Endothelial cell of umbilical vein (primary cell): ENCODE measurements around the gene ISY1. TPM values are rescaled to one million over a fixed set of nuclear protein-coding genes. Genes with fewer than 3 reads are reported as not detected.
"Not testable (repeated sequence)": the region's sequence is repeated elsewhere in the genome, so short reads cannot be mapped to it uniquely, and the experiment has no call there.

ENCODE experiments used
- BruUV-seq: library from RNA; stranded (reverse); fragments of 400-500 nt; replicated peaks from 2 replicates; lab custom pipeline; 2021; lab: Mats Ljungman, UMichigan
- CTCF ChIA-PET: fragments of 300-600, 350-600 bp; sonication (Branson Sonifier 250); formaldehyde crosslinking; loops from one replicate; lab custom pipeline; 2021; ENCODE audit warnings: antibody characterized with exemption, inconsistent platforms; lab: Charles Lee
- POLR2A ChIA-PET: fragments of 300-600, 350-600 bp; sonication (Branson Sonifier 250); formaldehyde crosslinking; loops from one replicate; lab custom pipeline; 2021; ENCODE audit warnings: antibody characterized with exemption, inconsistent platforms; lab: Charles Lee
- DNase-seq: peaks from one replicate; pipeline ENCODE4 v3.0.0-alpha.2; 2011; ENCODE audit warnings: low read depth, low spot score
- FAIRE-seq: peaks from 2 replicates; lab custom pipeline; 2011; peaks lifted over from hg19 to GRCh38; lab: Jason Lieb, UNC
- H2AFZ ChIP-seq: 2 replicates; pipeline ENCODE4 v1.6.0; 2012; ENCODE audit warnings: low read depth, low read length, control low read depth, inconsistent platforms
- H3K27ac ChIP-seq: 2 replicates; pipeline ENCODE4 v1.5.1; 2011; ENCODE audit warnings: low read depth, mild to moderate bottlenecking, control low read depth, low read length, moderate library complexity; ENCODE audit not compliant: insufficient read depth
- H3K27me3 ChIP-seq, 2 experiments: 2 replicates each; pipeline versions ENCODE4 v1.6.0 to v1.6.1; 2011; ENCODE audit warnings: low read length in 2 of 2, mixed read lengths in 1 of 2; ENCODE audit not compliant: control insufficient read depth in 2 of 2, insufficient read depth in 2 of 2
- H3K36me3 ChIP-seq, 2 experiments: 2 replicates in 1 of 2; 3 replicates in 1 of 2; pipeline ENCODE4 v1.5.1; 2011; ENCODE audit warnings: low read length in 2 of 2, mild to moderate bottlenecking in 1 of 2, moderate library complexity in 1 of 2; ENCODE audit not compliant: control insufficient read depth in 2 of 2, insufficient read depth in 2 of 2; ENCODE audit errors: extremely low read depth in 1 of 2
- H3K4me1 ChIP-seq: 3 replicates; pipeline ENCODE4 v1.5.1; 2011; ENCODE audit warnings: mild to moderate bottlenecking, low read length; ENCODE audit not compliant: control insufficient read depth, insufficient read depth; ENCODE audit errors: extremely low read depth
- H3K4me2 ChIP-seq: 2 replicates; pipeline ENCODE4 v1.6.1; 2011; ENCODE audit warnings: low read length, control low read depth, mixed read lengths; ENCODE audit not compliant: insufficient read depth
- H3K4me3 ChIP-seq, 3 experiments: fragments of 200-600 bp in 1 of 3; sonication (generic), shearing (Covaris generic) in 1 of 3; replicated peaks in 1 of 3; 2 replicates each; pipeline ENCODE4 v1.5.1; 2011 to 2016; ENCODE audit warnings: control low read depth in 3 of 3, low read length in 3 of 3, mild to moderate bottlenecking in 2 of 3, inconsistent platforms in 1 of 3, low read depth in 1 of 3, moderate library complexity in 1 of 3; ENCODE audit not compliant: insufficient read depth in 1 of 3
- H3K79me2 ChIP-seq: 2 replicates; pipeline ENCODE4 v1.6.0; 2012; ENCODE audit warnings: low read length, inconsistent platforms; ENCODE audit not compliant: control insufficient read depth, insufficient read depth
- H3K9ac ChIP-seq: replicated peaks from 2 replicates; pipeline ENCODE3; 2011; ENCODE audit warnings: low read length, control low read depth; ENCODE audit not compliant: insufficient read depth; ENCODE audit errors: extremely low read depth
- H3K9me1 ChIP-seq: replicated peaks from 3 replicates; pipeline ENCODE4 v1.6.0; 2011; ENCODE audit warnings: mild to moderate bottlenecking, low read length; ENCODE audit not compliant: control insufficient read depth, insufficient read depth; ENCODE audit errors: extremely low read depth
- H3K9me3 ChIP-seq: replicated peaks from 2 replicates; pipeline ENCODE4 v1.5.1; 2012; ENCODE audit warnings: low read length, inconsistent platforms; ENCODE audit not compliant: control insufficient read depth, insufficient read depth
- H4K20me1 ChIP-seq: replicated peaks from 2 replicates; pipeline ENCODE3; 2011; ENCODE audit warnings: mild to moderate bottlenecking, low read length; ENCODE audit not compliant: control insufficient read depth, insufficient read depth; ENCODE audit errors: extremely low read depth
- CTCF ChIP-seq, 2 donors: IDR thresholded peaks; 1 replicate in 1 of 2; 2 replicates in 1 of 2; pipeline ENCODE4 v1.5.1; 2011; ENCODE audit warnings: low read length in 2 of 2, mild to moderate bottlenecking in 2 of 2, moderate library complexity in 2 of 2, control low read depth in 1 of 2, inconsistent platforms in 1 of 2, low read depth in 1 of 2; ENCODE audit not compliant: insufficient read depth in 1 of 2; ENCODE audit errors: extremely low read depth in 1 of 2
- EZH2 ChIP-seq: IDR thresholded peaks from 2 replicates; pipeline ENCODE4 v1.6.1; 2012; ENCODE audit warnings: borderline replicate concordance, low read depth, mild to moderate bottlenecking, moderate library complexity, low read length, inconsistent platforms; ENCODE audit not compliant: severe bottlenecking
- FOS ChIP-seq: IDR thresholded peaks from 2 replicates; pipeline ENCODE4 v1.6.1; 2011; ENCODE audit warnings: mild to moderate bottlenecking, low read length, moderate library complexity, borderline replicate concordance; ENCODE audit not compliant: insufficient read depth
- GATA2 ChIP-seq: IDR thresholded peaks from 2 replicates; pipeline ENCODE4 v1.7.0; 2011; ENCODE audit warnings: low read depth, mild to moderate bottlenecking, moderate library complexity, mixed read lengths, low read length; ENCODE audit not compliant: insufficient read length, insufficient read depth
- JUN ChIP-seq: IDR thresholded peaks from 2 replicates; pipeline ENCODE4 v1.6.1; 2011; ENCODE audit warnings: borderline replicate concordance, low read depth; ENCODE audit not compliant: insufficient read length, insufficient read depth
- MAX ChIP-seq: IDR thresholded peaks from 2 replicates; pipeline ENCODE4 v1.6.1; 2011; ENCODE audit not compliant: insufficient read depth, insufficient read length
- MYC ChIP-seq: IDR thresholded peaks from one replicate; pipeline ENCODE4 v1.6.1; 2011; ENCODE audit warnings: mild to moderate bottlenecking, low read depth, low read length
- POLR2A ChIP-seq: IDR thresholded peaks from 2 replicates; pipeline ENCODE4 v1.6.1; 2012; ENCODE audit warnings: low read depth, mild to moderate bottlenecking, control low read depth, low read length
- POLR2AphosphoS5 ChIP-seq: IDR thresholded peaks from 2 replicates; pipeline ENCODE4 v1.6.1; 2012; ENCODE audit warnings: low read depth, mild to moderate bottlenecking, control low read depth, low read length, moderate library complexity; ENCODE audit not compliant: insufficient read depth
- dilution Hi-C: fragments of 300-500 bp; cut with MboI; formaldehyde crosslinking; loops from one replicate; pipeline ENCODE4 v1.15.0; 2019; ENCODE audit warnings: low sequenced_read_pairs; ENCODE audit not compliant: extremely low pct_ligation_motif_present
- intact Hi-C: fragments of 100-400 bp; cut with micrococcal nuclease; formaldehyde crosslinking; loops from one replicate; pipeline ENCODE4 v1.10.0; 2022
- polyA plus RNA-seq, 4 experiments: library from polyadenylated mRNA; depleted of rRNA in 3 of 4; stranded (reverse) in 3 of 4; unstranded in 1 of 4; fragments of >200 nt; gene quantifications; 2 replicates each; pipeline versions ENCODE4 v1.2.1 to v1.2.3, GENCODE V29; 2011 to 2012; ENCODE audit warnings: missing spikeins in 1 of 4
- total RNA-seq: library from RNA; stranded (reverse); gene quantifications from 2 replicates; pipeline ENCODE4 v1.2.3, GENCODE V29; 2021

Gene ISY1
- total and polyA plus RNA-seq, 2 donors (not counting 3 experiments of a cell fraction or from before 2014, with no cell fraction given): 50.7 to 59.4 TPM

GRCh38 chr3:129095285-129095684 lies 65.6 kb downstream of the ISY1 start:
- Histone ChIP-seq H3K27ac (no peak overlapping the region), H3K27me3 (no peaks in the 10 kb centered on the region), H3K4me3 (no peak overlapping the region), H4K20me1 (peaks cover 5% of the 10 kb centered on the region), H3K36me3 (peaks cover 0 to 16% of the 10 kb centered on the region in 2 experiments), H3K9me3 (no peaks in the 10 kb centered on the region), H3K4me2 (no peak overlapping the region), H3K79me2 (peaks cover 5% of the 10 kb centered on the region), H3K9me1 (no peaks in the 10 kb centered on the region), H3K4me1 (no peaks in the 10 kb centered on the region), H2AFZ (no peak overlapping the region), H3K9ac (no peak overlapping the region)
- TF ChIP-seq POLR2AphosphoS5: no peak
- no peak for TF ChIP-seq CTCF (IDR thresholded peaks at IDR 0.05; ENCODE audit: extremely low read depth in 1 of 2, insufficient read depth in 1 of 2, low read depth in 1 of 2, low read length in 2 of 2)
- TF ChIP-seq MAX: no peak
- TF ChIP-seq EZH2: no peak
- TF ChIP-seq JUN: no peak
- no peak for TF ChIP-seq POLR2A
- TF ChIP-seq FOS: no peak
- TF ChIP-seq MYC: no peak
- no peak for TF ChIP-seq GATA2
- no TSS peak for BruUV-seq
- ChIA-PET POLR2A (no interaction called here), CTCF (interaction anchor here (1.3 to 2.1 kb wide), 2 partner anchors 42 to 125 kb away, joined by 8 to 9 read pairs; no protein-coding TSS in a partner anchor)
- no peak for FAIRE-seq
- DNase-seq: no peak
- intact Hi-C loops (no loop called here), dilution Hi-C loops (no loop called here)

- H2AFZ ChIP-seq, H3K4me2 ChIP-seq, H3K27ac ChIP-seq, H3K9me3 ChIP-seq, H3K79me2 ChIP-seq, H3K4me3 ChIP-seq, CTCF ChIA-PET, BruUV-seq, H3K9me1 ChIP-seq, H4K20me1 ChIP-seq, dilution Hi-C loops, H3K36me3 ChIP-seq, H3K27me3 ChIP-seq, DNase-seq, FAIRE-seq, H3K9ac ChIP-seq, H3K4me1 ChIP-seq, intact Hi-C loops, POLR2A ChIA-PET: not testable (repeated sequence)
Measured at GRCh38 chr3:129088312-129088711, 72.6 kb downstream of the ISY1 start.

GRCh38 chr3:129087904-129088303 lies 73.0 kb downstream of the ISY1 start:
- H3K27me3 ChIP-seq, H3K27ac ChIP-seq, H3K36me3 ChIP-seq, H3K4me2 ChIP-seq, H3K9ac ChIP-seq, H4K20me1 ChIP-seq, H3K4me3 ChIP-seq, H3K9me3 ChIP-seq, dilution Hi-C loops, POLR2A ChIA-PET, H3K9me1 ChIP-seq, H3K79me2 ChIP-seq, H2AFZ ChIP-seq, H3K4me1 ChIP-seq: not testable (repeated sequence)
- CTCF ChIA-PET: interaction anchor here (1.3 kb wide), 1 partner anchor 117 kb away, joined by 13 read pairs; no protein-coding TSS in a partner anchor
- TSS peak; percentile 17 for BruUV-seq
- DNase-seq: peak; percentile 71
- FAIRE-seq: peak; percentile 99
- intact Hi-C loops: loop anchor here (2.0 kb wide), 1 partner anchor 117 kb away; no protein-coding TSS in a partner anchor
